ENCODE data around the gene STPG3.
"Not testable (repeated sequence)": the region's sequence is repeated elsewhere in the genome, so short reads cannot be mapped to it uniquely, and the experiment has no call there.

Gene STPG3

DNA sequence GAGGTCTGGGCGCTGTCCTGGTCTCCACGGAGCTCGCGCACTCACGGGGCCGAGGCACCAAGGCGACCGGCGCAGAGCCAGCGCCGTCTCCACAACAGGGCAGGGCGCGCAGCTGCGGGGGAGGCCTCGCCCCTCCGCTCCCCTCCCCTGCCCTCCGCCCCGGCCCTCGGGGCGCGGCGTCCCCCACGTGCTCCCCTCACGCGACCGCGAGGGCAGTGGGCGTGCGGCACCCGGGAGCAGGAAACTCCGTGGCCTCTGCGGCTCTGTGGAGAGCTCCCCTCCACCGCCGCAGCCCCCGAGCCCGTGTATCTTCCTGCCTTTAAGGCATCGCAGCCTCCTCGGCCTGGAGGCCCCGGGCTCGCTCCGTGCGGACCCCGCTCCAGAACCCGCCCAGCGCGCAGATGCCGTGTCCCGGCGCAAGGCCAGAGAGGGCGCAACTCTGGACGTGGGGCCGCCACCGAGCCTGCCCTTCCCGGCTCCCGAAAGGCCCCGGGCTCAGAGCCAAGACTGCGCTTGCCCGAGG, 10.7 kb upstream of the STPG3 start:
- Histone ChIP-seq H3K36me3 (ENCODE audit: control insufficient read depth in 1 of 2, insufficient read depth in 2 of 2, low read length in 2 of 2) (peaks cover 3 to 21% of the 10 kb centered on the region in 2 donors), H3K27ac (ENCODE audit: low read depth, low read length) (peak overlapping the region; percentile 97), H3K9me3 (ENCODE audit: control insufficient read depth in 1 of 2, low read length in 2 of 2) (no peaks in the 10 kb centered on the region), H3K27me3 (ENCODE audit: control insufficient read depth in 1 of 2, insufficient read depth in 2 of 2, low read length in 2 of 2) (no peaks in the 10 kb centered on the region), H3K4me3 (ENCODE audit: low read depth in 1 of 2, low read length in 2 of 2) (peak overlapping the region; percentile 63 to 72), H3K4me1 (ENCODE audit: control insufficient read depth in 1 of 2, insufficient read depth in 2 of 2, low read length in 2 of 2) (peaks cover 52 to 60% of the 10 kb centered on the region in 2 donors), H3K9ac (ENCODE audit: low read depth in 1 of 2, low read length in 2 of 2) (peak overlapping the region; percentile 53 to 77)

GRCh38 chr9:137240841-137241489, 10.1 kb upstream of the STPG3 start, which contains the start of gene TUBB4B:
TUBB4B (plus strand) TSS chr9:137241287; CDS start chr9:137241361, 74 bp downstream.
- H3K9ac ChIP-seq (ENCODE audit: low read depth in 1 of 2, low read length in 2 of 2) = peak within 1 kb of the TSS; percentile 65 to 85
- peaks cover 50 to 55% of the 10 kb centered on the region in 2 donors for H3K4me1 ChIP-seq (ENCODE audit: control insufficient read depth in 1 of 2, insufficient read depth in 2 of 2, low read length in 2 of 2)
- H3K9me3 ChIP-seq (ENCODE audit: control insufficient read depth in 1 of 2, low read length in 2 of 2) = no peaks in the 10 kb centered on the region
- H3K4me3 ChIP-seq (ENCODE audit: low read depth in 1 of 2, low read length in 2 of 2) = peak within 1 kb of the TSS; percentile 72 to 87
- peak within 1 kb of the TSS; percentile 97 for H3K27ac ChIP-seq (ENCODE audit: low read depth, low read length)
- no peaks in the 10 kb centered on the region for H3K27me3 ChIP-seq (ENCODE audit: control insufficient read depth in 1 of 2, insufficient read depth in 2 of 2, low read length in 2 of 2)
- peaks cover 3 to 21% of the 10 kb centered on the region in 2 donors for H3K36me3 ChIP-seq (ENCODE audit: control insufficient read depth in 1 of 2, insufficient read depth in 2 of 2, low read length in 2 of 2)

DNA sequence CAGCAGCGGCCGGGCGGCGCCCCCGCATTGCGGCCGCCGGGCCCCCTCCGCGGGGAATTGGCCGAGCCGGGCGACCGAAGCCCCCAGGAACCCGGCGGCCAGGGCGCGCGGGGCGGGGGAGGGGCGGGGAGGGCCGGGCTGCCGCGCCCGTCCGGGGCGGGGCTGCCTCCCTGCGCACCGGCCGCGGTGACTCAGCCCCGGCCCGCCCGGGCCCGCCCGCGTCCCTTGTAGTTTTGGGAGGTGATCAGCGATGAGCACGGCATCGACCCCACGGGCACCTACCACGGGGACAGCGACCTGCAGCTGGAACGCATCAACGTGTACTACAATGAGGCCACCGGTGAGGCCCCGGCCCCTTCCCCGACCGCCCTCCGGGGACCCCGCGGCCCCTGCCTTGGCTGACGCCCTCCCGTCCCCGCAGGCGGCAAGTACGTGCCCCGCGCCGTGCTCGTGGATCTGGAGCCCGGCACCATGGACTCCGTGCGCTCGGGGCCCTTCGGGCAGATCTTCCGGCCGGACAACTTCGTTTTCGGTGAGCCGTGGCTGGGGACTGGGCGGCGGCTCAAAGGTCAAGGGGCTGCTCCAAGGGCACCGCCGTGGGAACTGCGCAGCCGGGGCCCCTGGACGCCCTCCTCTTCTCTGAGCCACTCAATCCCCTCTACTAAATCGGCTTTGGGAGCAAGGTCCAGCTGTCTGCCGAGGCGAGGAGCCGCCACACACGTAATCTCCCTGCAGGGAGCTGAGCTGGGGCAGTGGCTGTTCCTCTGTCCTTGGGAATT, 9.4 kb upstream of the STPG3 start:
- Histone ChIP-seq H3K4me3 (ENCODE audit: low read depth in 1 of 2, low read length in 2 of 2) (peak overlapping the region; percentile 72 to 87), H3K9me3 (ENCODE audit: control insufficient read depth in 1 of 2, low read length in 2 of 2) (no peaks in the 10 kb centered on the region), H3K36me3 (ENCODE audit: control insufficient read depth in 1 of 2, insufficient read depth in 2 of 2, low read length in 2 of 2) (peaks cover 3 to 21% of the 10 kb centered on the region in 2 donors), H3K27me3 (ENCODE audit: control insufficient read depth in 1 of 2, insufficient read depth in 2 of 2, low read length in 2 of 2) (no peaks in the 10 kb centered on the region), H3K4me1 (ENCODE audit: control insufficient read depth in 1 of 2, insufficient read depth in 2 of 2, low read length in 2 of 2) (peaks cover 45 to 49% of the 10 kb centered on the region in 2 donors), H3K27ac (ENCODE audit: low read depth, low read length) (peak overlapping the region; percentile 95), H3K9ac (ENCODE audit: low read depth in 1 of 2, low read length in 2 of 2) (peak overlapping the region; percentile 65 to 85)

DNA sequence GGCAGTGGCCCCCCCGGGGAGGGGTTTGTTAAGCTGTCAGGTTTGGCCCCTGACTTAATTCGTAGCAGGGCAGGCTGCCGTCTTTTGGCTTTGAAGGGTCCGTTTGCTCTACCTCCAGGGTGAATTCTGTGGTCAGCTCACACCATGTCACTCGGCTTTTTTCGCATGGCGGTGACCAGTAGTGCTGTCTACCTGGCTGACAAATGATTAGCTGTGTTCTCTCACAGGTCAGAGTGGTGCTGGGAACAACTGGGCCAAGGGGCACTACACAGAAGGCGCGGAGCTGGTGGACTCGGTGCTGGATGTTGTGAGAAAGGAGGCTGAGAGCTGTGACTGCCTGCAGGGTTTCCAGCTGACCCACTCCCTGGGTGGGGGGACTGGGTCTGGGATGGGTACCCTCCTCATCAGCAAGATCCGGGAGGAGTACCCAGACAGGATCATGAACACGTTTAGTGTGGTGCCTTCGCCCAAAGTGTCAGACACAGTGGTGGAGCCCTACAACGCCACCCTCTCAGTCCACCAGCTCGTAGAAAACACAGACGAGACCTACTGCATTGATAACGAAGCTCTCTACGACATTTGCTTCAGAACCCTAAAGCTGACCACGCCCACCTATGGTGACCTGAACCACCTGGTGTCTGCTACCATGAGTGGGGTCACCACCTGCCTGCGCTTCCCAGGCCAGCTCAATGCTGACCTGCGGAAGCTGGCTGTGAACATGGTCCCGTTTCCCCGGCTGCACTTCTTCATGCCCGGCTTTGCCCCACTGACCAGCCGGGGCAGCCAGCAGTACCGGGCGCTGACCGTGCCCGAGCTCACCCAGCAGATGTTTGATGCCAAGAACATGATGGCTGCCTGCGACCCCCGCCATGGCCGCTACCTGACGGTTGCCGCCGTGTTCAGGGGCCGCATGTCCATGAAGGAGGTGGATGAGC, 8.6 kb upstream of the STPG3 start:
- Histone ChIP-seq H3K9me3 (ENCODE audit: control insufficient read depth in 1 of 2, low read length in 2 of 2) (no peaks in the 10 kb centered on the region), H3K27ac (ENCODE audit: low read depth, low read length) (peak overlapping the region; percentile 95), H3K4me1 (ENCODE audit: control insufficient read depth in 1 of 2, insufficient read depth in 2 of 2, low read length in 2 of 2) (peaks cover 36 to 41% of the 10 kb centered on the region in 2 donors), H3K4me3 (ENCODE audit: low read depth in 1 of 2, low read length in 2 of 2) (peak overlapping the region; percentile 72 to 87), H3K36me3 (ENCODE audit: control insufficient read depth in 1 of 2, insufficient read depth in 2 of 2, low read length in 2 of 2) (peaks cover 3 to 21% of the 10 kb centered on the region in 2 donors), H3K9ac (ENCODE audit: low read depth in 1 of 2, low read length in 2 of 2) (peak overlapping the region; percentile 65 to 85), H3K27me3 (ENCODE audit: control insufficient read depth in 1 of 2, insufficient read depth in 2 of 2, low read length in 2 of 2) (no peaks in the 10 kb centered on the region)

GRCh38 chr9:137243266-137243625, 7.8 kb upstream of the STPG3 start:
- not testable (repeated sequence) for H3K9me3 ChIP-seq (ENCODE audit: control insufficient read depth in 1 of 2, low read length in 2 of 2); H3K27ac ChIP-seq (ENCODE audit: low read depth, low read length); H3K27me3 ChIP-seq (ENCODE audit: control insufficient read depth in 1 of 2, insufficient read depth in 2 of 2, low read length in 2 of 2)
- H3K4me3 ChIP-seq (ENCODE audit: low read depth in 1 of 2, low read length in 2 of 2) = peak overlapping the region; percentile 31 to 72
- peak overlapping the region in 1 of 2 donors; percentile 85 for H3K9ac ChIP-seq (ENCODE audit: low read depth in 1 of 2, low read length in 2 of 2)
- peaks cover 3 to 21% of the 10 kb centered on the region in 2 donors for H3K36me3 ChIP-seq (ENCODE audit: control insufficient read depth in 1 of 2, insufficient read depth in 2 of 2, low read length in 2 of 2)
- H3K4me1 ChIP-seq (ENCODE audit: control insufficient read depth in 1 of 2, insufficient read depth in 2 of 2, low read length in 2 of 2) = peaks cover 29 to 34% of the 10 kb centered on the region in 2 donors

DNA sequence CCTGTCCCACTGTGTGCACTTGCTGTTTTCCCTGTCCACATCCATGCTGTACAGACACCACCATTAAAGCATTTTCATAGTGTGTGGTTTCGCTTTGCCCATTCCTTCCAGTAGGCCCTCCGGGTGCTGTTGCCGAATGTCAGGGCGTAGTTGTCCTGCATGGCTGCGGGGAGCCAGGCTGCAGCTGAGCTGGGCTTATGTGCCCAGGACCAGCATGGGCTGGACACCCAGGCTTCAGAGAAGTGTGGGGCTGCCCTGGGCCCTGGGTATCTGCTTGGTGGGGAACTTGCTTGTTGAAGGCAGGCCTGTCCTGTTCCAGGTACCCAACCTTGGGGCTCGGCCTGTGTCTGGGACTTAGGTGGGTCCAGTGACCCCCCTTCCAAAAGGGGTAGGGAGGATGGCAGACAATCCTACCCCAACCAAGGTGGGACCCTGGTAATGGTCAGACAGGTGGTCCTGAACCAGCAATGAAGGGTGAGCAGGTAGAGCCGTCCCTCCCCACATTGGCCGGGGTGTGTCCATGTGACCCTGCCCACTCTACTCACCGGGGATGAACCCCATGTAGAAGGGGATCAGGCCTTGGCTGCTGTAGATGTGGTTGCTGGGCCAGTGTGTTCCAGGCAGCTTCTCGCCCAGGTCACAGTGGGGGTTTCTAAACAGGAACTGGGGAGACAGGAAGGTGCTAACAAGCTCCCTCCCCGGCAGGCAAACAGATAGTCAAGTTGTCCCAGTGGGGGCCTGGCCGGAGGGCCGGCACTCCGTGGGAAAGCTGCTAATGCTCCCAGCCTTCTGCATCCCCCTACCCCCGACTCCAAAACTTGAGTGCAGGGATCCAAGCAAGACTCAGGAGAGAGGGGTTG, 7.2 kb upstream of the STPG3 start:
- peak overlapping the region; percentile 31 to 72 for H3K4me3 ChIP-seq (ENCODE audit: low read depth in 1 of 2, low read length in 2 of 2)
- H3K27me3 ChIP-seq (ENCODE audit: control insufficient read depth in 1 of 2, insufficient read depth in 2 of 2, low read length in 2 of 2) = no peaks in the 10 kb centered on the region
- no peak overlapping the region for H3K27ac ChIP-seq (ENCODE audit: low read depth, low read length)
- H3K4me1 ChIP-seq (ENCODE audit: control insufficient read depth in 1 of 2, insufficient read depth in 2 of 2, low read length in 2 of 2) = peaks cover 23 to 28% of the 10 kb centered on the region in 2 donors
- no peaks in the 10 kb centered on the region for H3K9me3 ChIP-seq (ENCODE audit: control insufficient read depth in 1 of 2, low read length in 2 of 2)
- H3K36me3 ChIP-seq (ENCODE audit: control insufficient read depth in 1 of 2, insufficient read depth in 2 of 2, low read length in 2 of 2) = peaks cover 3 to 21% of the 10 kb centered on the region in 2 donors
- H3K9ac ChIP-seq (ENCODE audit: low read depth in 1 of 2, low read length in 2 of 2) = no peak overlapping the region

DNA sequence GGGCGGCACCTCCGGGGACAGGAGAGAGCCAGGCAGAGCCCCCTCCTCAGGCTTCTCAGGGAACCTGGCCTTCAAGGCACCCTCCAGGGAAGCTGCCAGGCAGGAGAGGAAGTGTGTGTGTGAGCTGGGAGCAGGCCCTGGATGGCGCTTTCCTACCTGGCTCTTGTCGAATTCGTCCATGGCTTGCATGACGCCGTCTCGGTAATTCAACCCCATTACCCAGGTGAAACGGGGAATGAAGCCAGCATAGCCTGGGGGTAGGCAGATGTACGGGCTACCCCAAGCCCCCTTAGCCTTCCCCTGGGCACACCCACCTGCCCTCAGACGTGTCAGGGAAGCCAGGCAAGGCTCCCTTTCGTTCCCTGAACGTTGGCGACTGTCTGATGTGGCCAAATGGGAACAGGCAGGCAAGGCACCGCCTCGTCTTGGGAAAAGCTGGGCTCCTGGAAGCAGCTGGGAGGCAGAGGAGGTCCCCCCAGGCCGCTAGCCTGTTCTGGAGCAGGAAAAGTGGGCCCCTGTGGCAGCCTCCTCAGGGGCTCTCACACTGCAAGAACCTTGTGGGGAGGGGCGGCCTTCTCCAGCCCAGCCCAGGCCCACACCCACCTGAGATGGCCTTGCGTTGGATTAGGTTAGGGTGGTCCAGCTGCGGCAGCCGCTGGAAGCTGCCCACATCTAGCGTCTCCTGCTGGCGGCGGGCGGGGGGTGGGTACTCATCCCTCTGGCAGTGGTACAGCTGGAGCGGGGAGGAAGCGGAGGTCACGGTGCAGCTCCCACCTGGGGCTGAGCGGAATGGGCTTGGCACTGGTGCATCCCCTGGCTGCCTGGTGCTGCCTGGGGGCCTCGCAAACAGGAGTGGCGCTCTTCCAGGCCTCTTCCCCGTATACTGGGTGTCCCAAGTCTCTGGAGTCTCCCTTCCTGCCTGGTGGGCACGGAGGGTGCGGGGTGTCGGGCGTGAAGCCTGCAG, 6.3 kb upstream of the STPG3 start:
- no peaks in the 10 kb centered on the region for H3K27me3 ChIP-seq (ENCODE audit: control insufficient read depth in 1 of 2, insufficient read depth in 2 of 2, low read length in 2 of 2)
- H3K27ac ChIP-seq (ENCODE audit: low read depth, low read length) = no peak overlapping the region
- H3K4me1 ChIP-seq (ENCODE audit: control insufficient read depth in 1 of 2, insufficient read depth in 2 of 2, low read length in 2 of 2) = peaks cover 20 to 24% of the 10 kb centered on the region in 2 donors
- H3K4me3 ChIP-seq (ENCODE audit: low read depth in 1 of 2, low read length in 2 of 2) = no peak overlapping the region
- no peak overlapping the region for H3K9ac ChIP-seq (ENCODE audit: low read depth in 1 of 2, low read length in 2 of 2)
- H3K9me3 ChIP-seq (ENCODE audit: control insufficient read depth in 1 of 2, low read length in 2 of 2) = no peaks in the 10 kb centered on the region
- peaks cover 3 to 21% of the 10 kb centered on the region in 2 donors for H3K36me3 ChIP-seq (ENCODE audit: control insufficient read depth in 1 of 2, insufficient read depth in 2 of 2, low read length in 2 of 2)

DNA sequence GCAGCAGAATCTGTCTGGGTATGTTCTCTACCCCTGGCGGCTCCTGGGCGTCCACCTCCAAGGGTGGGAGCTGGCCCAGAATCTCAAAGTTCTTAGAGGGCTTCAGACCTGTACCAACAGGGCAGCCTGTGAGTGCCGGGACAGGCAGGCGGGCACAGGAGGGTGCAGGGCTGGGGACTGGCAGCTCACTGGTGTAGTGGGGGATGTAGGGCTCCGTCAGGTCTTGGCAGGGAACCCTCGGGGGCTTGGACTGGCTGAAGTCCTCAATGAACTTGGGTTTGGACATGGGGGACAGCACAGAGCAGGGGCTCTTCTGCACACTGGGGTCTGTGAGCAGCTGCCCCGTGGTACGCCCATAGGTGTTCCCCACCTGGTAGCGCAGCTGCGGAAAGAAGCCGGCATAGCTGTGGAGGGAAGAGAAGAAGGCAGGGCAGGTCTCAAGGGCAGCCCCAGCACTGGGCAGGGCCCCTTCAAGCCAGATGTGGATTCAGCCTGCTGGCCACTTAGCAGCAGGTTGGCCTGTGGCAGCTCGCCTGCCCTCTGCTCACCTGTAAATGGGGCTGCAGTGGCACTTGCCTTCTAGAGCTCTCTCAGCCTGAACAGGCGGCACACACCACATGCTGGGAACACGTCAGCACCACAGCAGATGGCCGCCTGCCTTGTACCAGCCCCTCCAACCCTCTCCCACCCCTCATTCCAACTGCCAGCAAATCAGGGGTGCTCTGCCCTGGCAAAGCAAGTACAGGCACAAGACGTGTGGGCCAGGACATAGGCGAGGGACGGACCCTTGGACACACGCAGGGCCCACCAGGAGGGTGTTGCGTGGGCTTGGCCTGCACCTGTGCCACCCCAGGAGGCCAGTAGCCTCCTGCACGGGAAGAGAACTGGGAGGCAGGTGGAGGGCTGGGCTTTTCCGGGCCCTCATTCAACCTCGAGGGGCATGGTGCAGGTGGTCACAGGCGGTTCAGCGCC, 5.3 kb upstream of the STPG3 start:
- Histone ChIP-seq H3K4me1 (ENCODE audit: control insufficient read depth in 1 of 2, insufficient read depth in 2 of 2, low read length in 2 of 2) (peaks cover 20 to 24% of the 10 kb centered on the region in 2 donors), H3K9ac (ENCODE audit: low read depth in 1 of 2, low read length in 2 of 2) (no peak overlapping the region)

More for the DNA sequence above, 5.3 kb upstream of the STPG3 start:
- Histone ChIP-seq H3K4me3 (ENCODE audit: low read depth in 1 of 2, low read length in 2 of 2) (no peak overlapping the region), H3K27me3 (ENCODE audit: control insufficient read depth in 1 of 2, insufficient read depth in 2 of 2, low read length in 2 of 2) (no peaks in the 10 kb centered on the region), H3K36me3 (ENCODE audit: control insufficient read depth in 1 of 2, insufficient read depth in 2 of 2, low read length in 2 of 2) (peaks cover 3 to 21% of the 10 kb centered on the region in 2 donors), H3K9me3 (ENCODE audit: control insufficient read depth in 1 of 2, low read length in 2 of 2) (no peaks in the 10 kb centered on the region), H3K27ac (ENCODE audit: low read depth, low read length) (no peak overlapping the region)
